ENCODE measurements around the gene CPEB4. TPM values are rescaled to one million over a fixed set of nuclear protein-coding genes. Genes with fewer than 3 reads are reported as not detected.
A peak's percentile ranks its signal among the peaks of the same experiment; 100 is the strongest.

The CPEB4 gene
- total and polyA plus RNA-seq, 10 of the 15 experiments (the other 5 are each of a cell fraction or from before 2014, with no cell fraction given), result 6.9 to 33.1 (median 20.4) TPM

- in situ Hi-C loops (cut with MboI) (loop anchor here (5.0 kb wide), 1 partner anchor 307 kb away; no protein-coding TSS in a partner anchor), intact Hi-C loops (cut with micrococcal nuclease; ENCODE audit: unreplicated experiment) (loop anchor here (5.0 to 10.0 kb wide), 2 partner anchors 37 to 244 kb away; no protein-coding TSS in a partner anchor)
- SMC1A ChIA-PET (ENCODE audit: uncharacterized antibody, unreplicated experiment), result interaction anchor here (0.6 to 10.7 kb wide), 17 partner anchors 7 to 1063 kb away, joined by 3 to 199 read pairs (median 4); partner anchors contain the start of genes BOD1 and CPEB4
- Histone ChIP-seq H4K20me1 (ENCODE audit: control insufficient read depth, insufficient read depth) (peaks cover 4% of the 10 kb centered on the region; the same call in 1 of the 2 replicates), H3K27ac (ENCODE audit: control insufficient read depth, insufficient read depth) (no peak overlapping the region), H3K4me2 (ENCODE audit: control insufficient read depth, insufficient read depth) (no peak overlapping the region), H3K4me3 (no peak overlapping the region), H2AFZ (ENCODE audit: control insufficient read depth, low read depth, low read length) (no peak overlapping the region), H3K79me2 (ENCODE audit: control insufficient read depth, insufficient read depth, low read length) (peaks cover 18% of the 10 kb centered on the region), H3K36me3 (ENCODE audit: control insufficient read depth in 2 of 2, insufficient read depth in 2 of 2, low read length in 1 of 2) (peaks cover 2 to 9% of the 10 kb centered on the region in 2 experiments), H3K9ac (ENCODE audit: control insufficient read depth, insufficient read depth, low read length) (no peak overlapping the region), H3K4me1 (ENCODE audit: control insufficient read depth, insufficient read depth, low read length) (peaks cover 8% of the 10 kb centered on the region; the same call in 1 of the 2 replicates), H3K27me3 (replicated peaks in 1 of 2; ENCODE audit: control insufficient read depth in 2 of 2, insufficient read depth in 2 of 2, low read length in 1 of 2) (no peaks in the 10 kb centered on the region), H3K9me3 (replicated peaks; ENCODE audit: control insufficient read depth, insufficient read depth, low read length) (no peaks in the 10 kb centered on the region)
- CTCF ChIA-PET, result interaction anchor here (0.6 to 10.5 kb wide), 14 partner anchors 13 to 1755 kb away, joined by 3 to 267 read pairs (median 4); partner anchors contain the start of gene BOD1
- POLR2A ChIA-PET, result interaction anchor here (0.7 to 1.7 kb wide), 3 partner anchors 9 to 299 kb away, joined by 3 to 9 read pairs (median 4); partner anchors contain the start of gene CPEB4
- 79% methylated on average over 4 of the region's 4 CpGs for WGBS (ENCODE audit: insufficient coverage, insufficient replicate concordance, low lambda C conversion rate, missing lambda C conversion rate)
- peak; percentile 62 for ATAC-seq
- RAD21 ChIA-PET (ENCODE audit: unreplicated experiment), result interaction anchor here (0.7 to 6.5 kb wide), 8 partner anchors 25 to 309 kb away, joined by 3 to 51 read pairs (median 4); partner anchors contain the start of gene CPEB4
- no peak for DNase-seq (ENCODE audit: low read depth, low spot score)
- peak; percentile 56 for FAIRE-seq
- no TSS peak for BruUV-seq (replicated peaks)
- TF ChIP-seq MTA3 (IDR thresholded peaks at IDR 0.05; ENCODE audit: borderline replicate concordance, low read length) (no peak), IKZF2 (IDR thresholded peaks at IDR 0.05) (peak; percentile 45 to 49; a peak in 2 of 4 replicates), ZSCAN29 (IDR thresholded peaks at IDR 0.05) (no peak), LARP7 (IDR thresholded peaks at IDR 0.05) (no peak), CHD2 (IDR thresholded peaks at IDR 0.05; ENCODE audit: borderline replicate concordance, low read depth, low read length) (no peak), SREBF2 (IDR thresholded peaks at IDR 0.05; ENCODE audit: low read length) (no peak), CEBPZ (IDR thresholded peaks at IDR 0.05; ENCODE audit: low read depth, low read length) (no peak), IRF3 (IDR thresholded peaks at IDR 0.05) (no peak), IKZF1 (conservative IDR thresholded peaks at IDR 0.05) (peak; percentile 34; the same call in 1 of the 2 replicates)
- TF ChIP-seq, protein P1, sequence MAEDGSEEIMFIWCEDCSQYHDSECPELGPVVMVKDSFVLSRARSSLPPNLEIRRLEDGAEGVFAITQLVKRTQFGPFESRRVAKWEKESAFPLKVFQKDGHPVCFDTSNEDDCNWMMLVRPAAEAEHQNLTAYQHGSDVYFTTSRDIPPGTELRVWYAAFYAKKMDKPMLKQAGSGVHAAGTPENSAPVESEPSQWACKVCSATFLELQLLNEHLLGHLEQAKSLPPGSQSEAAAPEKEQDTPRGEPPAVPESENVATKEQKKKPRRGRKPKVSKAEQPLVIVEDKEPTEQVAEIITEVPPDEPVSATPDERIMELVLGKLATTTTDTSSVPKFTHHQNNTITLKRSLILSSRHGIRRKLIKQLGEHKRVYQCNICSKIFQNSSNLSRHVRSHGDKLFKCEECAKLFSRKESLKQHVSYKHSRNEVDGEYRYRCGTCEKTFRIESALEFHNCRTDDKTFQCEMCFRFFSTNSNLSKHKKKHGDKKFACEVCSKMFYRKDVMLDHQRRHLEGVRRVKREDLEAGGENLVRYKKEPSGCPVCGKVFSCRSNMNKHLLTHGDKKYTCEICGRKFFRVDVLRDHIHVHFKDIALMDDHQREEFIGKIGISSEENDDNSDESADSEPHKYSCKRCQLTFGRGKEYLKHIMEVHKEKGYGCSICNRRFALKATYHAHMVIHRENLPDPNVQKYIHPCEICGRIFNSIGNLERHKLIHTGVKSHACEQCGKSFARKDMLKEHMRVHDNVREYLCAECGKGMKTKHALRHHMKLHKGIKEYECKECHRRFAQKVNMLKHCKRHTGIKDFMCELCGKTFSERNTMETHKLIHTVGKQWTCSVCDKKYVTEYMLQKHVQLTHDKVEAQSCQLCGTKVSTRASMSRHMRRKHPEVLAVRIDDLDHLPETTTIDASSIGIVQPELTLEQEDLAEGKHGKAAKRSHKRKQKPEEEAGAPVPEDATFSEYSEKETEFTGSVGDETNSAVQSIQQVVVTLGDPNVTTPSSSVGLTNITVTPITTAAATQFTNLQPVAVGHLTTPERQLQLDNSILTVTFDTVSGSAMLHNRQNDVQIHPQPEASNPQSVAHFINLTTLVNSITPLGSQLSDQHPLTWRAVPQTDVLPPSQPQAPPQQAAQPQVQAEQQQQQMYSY (CRISPR knock-in tag; IDR thresholded peaks at IDR 0.05), result no peak
- TF ChIP-seq, protein P2, sequence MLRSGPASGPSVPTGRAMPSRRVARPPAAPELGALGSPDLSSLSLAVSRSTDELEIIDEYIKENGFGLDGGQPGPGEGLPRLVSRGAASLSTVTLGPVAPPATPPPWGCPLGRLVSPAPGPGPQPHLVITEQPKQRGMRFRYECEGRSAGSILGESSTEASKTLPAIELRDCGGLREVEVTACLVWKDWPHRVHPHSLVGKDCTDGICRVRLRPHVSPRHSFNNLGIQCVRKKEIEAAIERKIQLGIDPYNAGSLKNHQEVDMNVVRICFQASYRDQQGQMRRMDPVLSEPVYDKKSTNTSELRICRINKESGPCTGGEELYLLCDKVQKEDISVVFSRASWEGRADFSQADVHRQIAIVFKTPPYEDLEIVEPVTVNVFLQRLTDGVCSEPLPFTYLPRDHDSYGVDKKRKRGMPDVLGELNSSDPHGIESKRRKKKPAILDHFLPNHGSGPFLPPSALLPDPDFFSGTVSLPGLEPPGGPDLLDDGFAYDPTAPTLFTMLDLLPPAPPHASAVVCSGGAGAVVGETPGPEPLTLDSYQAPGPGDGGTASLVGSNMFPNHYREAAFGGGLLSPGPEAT (IDR thresholded peaks at IDR 0.05; ENCODE audit: low read depth), result no peak
Observed at GRCh38 chr5:173928871-173929574, 40.9 kb downstream of the CPEB4 start.
